Heart left ventricle (tissue), 13 donors: Measurements from ENCODE around the gene ALDH9A1.

Source experiments
- POLR2A ChIP-seq, 2 donors: fragments of 450-650 bp; IDR thresholded peaks; one replicate each; pipeline ENCODE4 v1.6.1; 2017; ENCODE audit warnings: antibody characterized with exemption in 2 of 2, mild to moderate bottlenecking in 2 of 2, moderate library complexity in 2 of 2
- TF ChIP-seq, protein P1 (sequence below), 12 donors: fragments of 200-600 bp; sonication (generic) in 4 of 12; IDR thresholded peaks; one replicate each; pipeline versions ENCODE4 v1.5.0 to v1.8.0; 2018 to 2022; ENCODE audit warnings: antibody characterized with exemption in 12 of 12, mild to moderate bottlenecking in 5 of 12
- donor health status: ischemic (EF 13 %, LVEDD 7.1; RV severe dilation, severe dysfunction).
- donor health status: DM: no; HTN: yes; CAD: no.
- donor health status: DM: no; HTN: no; CAD: no.
- donor health status: ischemic (EF 25% LVEDD 6.9; RV normal size, moderate dysfunction).
- donor health status: ischemic (EF 25% LVEDD 5.7; RV mildly dilated, moderate dysfunction).
- donor health status: ischemic (EF 35%, LVEDD 5.7; RV mildly dilated, moderate dysfunction).
- donor health status: nonischemic (EF 11% LVEDD 7.7; RV severe dilation, severe dysfunction).
- donor health status: DM: yes; HTN: yes; CAD: no.
- donor health status: PGD.
- donor health status: ischemic (EF 29% LVEDD 5.4; RV normal size, mild dysfunction).
- donor health status: nonischemic (EF 23%, LVEDD 6.1; RV moderate dilation, normal function).

DNA sequence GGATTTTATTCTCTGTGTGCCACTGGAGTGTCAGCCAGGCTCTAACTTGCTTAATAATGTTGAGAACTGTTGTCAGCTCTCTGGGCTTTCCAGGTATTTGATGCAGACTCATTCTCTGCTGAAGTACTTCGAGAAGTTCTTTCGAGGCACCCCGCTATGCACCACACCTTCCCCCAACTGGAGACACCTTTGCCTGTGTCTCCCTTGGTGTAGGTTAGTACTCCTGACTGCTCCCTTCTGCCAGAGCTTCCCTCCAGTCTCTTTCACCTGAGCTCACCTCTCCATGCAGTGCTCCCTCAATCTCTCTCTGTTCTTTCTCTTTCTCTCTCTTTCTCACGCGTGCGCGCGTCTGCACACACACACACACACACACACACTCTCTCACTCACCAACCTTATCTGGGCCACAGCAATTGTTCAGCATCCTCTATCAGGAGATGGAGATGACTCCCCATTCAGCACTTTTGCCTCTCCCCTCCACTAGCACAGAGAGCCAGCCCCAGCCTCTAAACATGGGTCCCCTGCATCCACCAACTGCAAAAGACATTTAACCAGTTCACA is 81.3 kb downstream of the ALDH9A1 start:
- TF ChIP-seq POLR2A (IDR thresholded peaks at IDR 0.05) = no peak
- TF ChIP-seq, protein P1, sequence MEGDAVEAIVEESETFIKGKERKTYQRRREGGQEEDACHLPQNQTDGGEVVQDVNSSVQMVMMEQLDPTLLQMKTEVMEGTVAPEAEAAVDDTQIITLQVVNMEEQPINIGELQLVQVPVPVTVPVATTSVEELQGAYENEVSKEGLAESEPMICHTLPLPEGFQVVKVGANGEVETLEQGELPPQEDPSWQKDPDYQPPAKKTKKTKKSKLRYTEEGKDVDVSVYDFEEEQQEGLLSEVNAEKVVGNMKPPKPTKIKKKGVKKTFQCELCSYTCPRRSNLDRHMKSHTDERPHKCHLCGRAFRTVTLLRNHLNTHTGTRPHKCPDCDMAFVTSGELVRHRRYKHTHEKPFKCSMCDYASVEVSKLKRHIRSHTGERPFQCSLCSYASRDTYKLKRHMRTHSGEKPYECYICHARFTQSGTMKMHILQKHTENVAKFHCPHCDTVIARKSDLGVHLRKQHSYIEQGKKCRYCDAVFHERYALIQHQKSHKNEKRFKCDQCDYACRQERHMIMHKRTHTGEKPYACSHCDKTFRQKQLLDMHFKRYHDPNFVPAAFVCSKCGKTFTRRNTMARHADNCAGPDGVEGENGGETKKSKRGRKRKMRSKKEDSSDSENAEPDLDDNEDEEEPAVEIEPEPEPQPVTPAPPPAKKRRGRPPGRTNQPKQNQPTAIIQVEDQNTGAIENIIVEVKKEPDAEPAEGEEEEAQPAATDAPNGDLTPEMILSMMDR (IDR thresholded peaks at IDR 0.05) = no peak
